K562 (cell line): ENCODE data around the gene SMIM35. TPM values are rescaled to one million over a fixed set of nuclear protein-coding genes. Genes with fewer than 3 reads are reported as not detected.

Experiments
- ATAC-seq: fragments of 200-7000 bp; cut with Tn5 transposase; 3 replicates; pipeline ENCODE4 v1.9.1; 2020; ENCODE audit warnings: moderate library complexity
- BruUV-seq: library from RNA; stranded (reverse); fragments of 400-500 nt; replicated peaks from 2 replicates; lab custom pipeline; 2021; lab: Mats Ljungman, UMichigan
- CTCF ChIA-PET: fragments of 300-600 bp; formaldehyde crosslinking; extraction: SDS; loops from one replicate; lab custom pipeline; 2021; ENCODE audit warnings: low intra/inter-chr PET ratio; lab: Yijun Ruan, JAX
- POLR2A ChIA-PET: fragments of 300-600, 350-650 bp; sonication (Branson Sonifier 250); formaldehyde crosslinking; extraction: SDS; loops from one replicate; lab custom pipeline; 2021; ENCODE audit warnings: antibody characterized with exemption, inconsistent platforms; lab: Yijun Ruan, JAX
- DNase-seq, 4 experiments: peaks; one replicate each; pipeline versions ENCODE4 v3.0.0 to v3.0.0-alpha.2; 2011 to 2018; ENCODE audit warnings: low spot score in 3 of 4, mixed read lengths in 3 of 4; ENCODE audit errors: extremely low read depth in 1 of 4
- FAIRE-seq: peaks from 2 replicates; lab custom pipeline; 2011; peaks lifted over from hg19 to GRCh38; lab: Jason Lieb, UNC
- H2AFZ ChIP-seq: 2 replicates; pipeline ENCODE4 v1.6.0; 2011; ENCODE audit warnings: low read depth, low read length, control low read depth, inconsistent platforms
- H3K27ac ChIP-seq: fragments of 200-600 bp; 3 replicates; pipeline ENCODE4 v1.8.0; 2011; ENCODE audit warnings: low read depth, mild to moderate bottlenecking, control low read depth, inconsistent platforms, low read length, moderate library complexity, mixed read lengths; ENCODE audit errors: extremely low read depth
- H3K27me3 ChIP-seq, 2 experiments: fragments of 300-600 bp in 1 of 2; 2 replicates in 1 of 2; 3 replicates in 1 of 2; pipeline versions ENCODE4 v1.6.0 to v1.8.0; 2011; ENCODE audit warnings: inconsistent platforms in 2 of 2, low read length in 2 of 2, mild to moderate bottlenecking in 1 of 2, mixed read lengths in 1 of 2, moderate library complexity in 1 of 2; ENCODE audit not compliant: control insufficient read depth in 2 of 2, insufficient read depth in 2 of 2
- H3K36me3 ChIP-seq: fragments of 300-600 bp; 3 replicates; pipeline ENCODE4 v1.8.0; 2011; ENCODE audit warnings: mild to moderate bottlenecking, low read length, inconsistent platforms; ENCODE audit not compliant: control insufficient read depth, insufficient read depth
- H3K4me1 ChIP-seq, 2 experiments: fragments of 200-600 bp in 1 of 2; replicated peaks in 1 of 2; 2 replicates in 1 of 2; 3 replicates in 1 of 2; pipeline versions ENCODE4 v1.5.1 to v1.8.0; 2011; ENCODE audit warnings: inconsistent platforms in 2 of 2, low read length in 2 of 2, mild to moderate bottlenecking in 1 of 2, mixed read lengths in 1 of 2, moderate library complexity in 1 of 2; ENCODE audit not compliant: control insufficient read depth in 2 of 2, insufficient read depth in 2 of 2
- H3K4me2 ChIP-seq: 2 replicates; pipeline ENCODE4 v1.6.1; 2011; ENCODE audit warnings: low read length, control low read depth, inconsistent platforms, mixed read lengths; ENCODE audit not compliant: insufficient read depth
- H3K4me3 ChIP-seq: fragments of 200-600 bp; sonication (generic), shearing (Covaris generic); 2 replicates; pipeline ENCODE4 v1.5.1; 2016; ENCODE audit warnings: control low read depth, inconsistent platforms
- H3K79me2 ChIP-seq: fragments of 200-600 bp; 3 replicates; pipeline ENCODE4 v1.8.0; 2011; ENCODE audit warnings: low read length, inconsistent platforms; ENCODE audit not compliant: control insufficient read depth, insufficient read depth
- H3K9ac ChIP-seq, 2 experiments: 2 replicates each; pipeline versions ENCODE4 v1.6.0 to v1.6.1; 2011; ENCODE audit warnings: low read depth in 2 of 2, low read length in 2 of 2, control low read depth in 1 of 2, inconsistent platforms in 1 of 2, mild to moderate bottlenecking in 1 of 2, mixed read lengths in 1 of 2; ENCODE audit not compliant: insufficient read depth in 1 of 2
- H3K9me1 ChIP-seq: one replicate; pipeline ENCODE4 v1.6.0; 2011; ENCODE audit warnings: inconsistent platforms, mild to moderate bottlenecking, low read length, moderate library complexity; ENCODE audit not compliant: control insufficient read depth, insufficient read depth
- H3K9me3 ChIP-seq: replicated peaks from 2 replicates; pipeline ENCODE4 v1.5.1; 2011; ENCODE audit warnings: low read depth, low read length, inconsistent platforms; ENCODE audit not compliant: control insufficient read depth, insufficient read depth
- H4K20me1 ChIP-seq: replicated peaks from 2 replicates; pipeline ENCODE4 v1.6.1; 2011; ENCODE audit warnings: low read length, inconsistent platforms, mixed read lengths; ENCODE audit not compliant: control insufficient read depth, insufficient read depth
- CBFB ChIP-seq: sonication (generic); formaldehyde crosslinking; IDR thresholded peaks from 2 replicates; pipeline ENCODE4 v1.4.0; 2020; ENCODE audit warnings: mild to moderate bottlenecking, missing genetic modification reagents
- CBX5 ChIP-seq: IDR thresholded peaks from 2 replicates; pipeline ENCODE4 v1.6.1; 2014; ENCODE audit warnings: low read depth, borderline replicate concordance
- CTBP1 ChIP-seq: fragments of 450-650 bp; IDR thresholded peaks from 2 replicates; pipeline ENCODE4 v1.6.1; 2016; ENCODE audit warnings: borderline replicate concordance
- FIP1L1 ChIP-seq: fragments of 200-400 bp; formaldehyde crosslinking; IDR thresholded peaks from 2 replicates; pipeline ENCODE4 v1.6.1; 2018; ENCODE audit warnings: mild to moderate bottlenecking, low read depth, low read length; ENCODE audit not compliant: poor library complexity, severe bottlenecking
- KLF6 ChIP-seq: fragments of 250-450 bp; sonication (Bioruptor Pico); IDR thresholded peaks from 2 replicates; pipeline ENCODE4 v1.4.0; 2020; ENCODE audit warnings: mild to moderate bottlenecking, moderate library complexity, borderline replicate concordance
- PCBP2 ChIP-seq: fragments of 200-400 bp; formaldehyde crosslinking; IDR thresholded peaks from 2 replicates; pipeline ENCODE4 v1.6.1; 2018; ENCODE audit warnings: low read length, low read depth, mild to moderate bottlenecking, moderate library complexity; ENCODE audit not compliant: poor library complexity, severe bottlenecking
- POU5F1 ChIP-seq: fragments of 150-350 bp; IDR thresholded peaks from 2 replicates; pipeline ENCODE4 v1.6.1; 2014; ENCODE audit warnings: borderline replicate concordance, low read length, low read depth, mild to moderate bottlenecking; ENCODE audit not compliant: partially characterized antibody
- RUNX1 ChIP-seq: sonication (generic); IDR thresholded peaks from 2 replicates; pipeline ENCODE4 v1.6.1; 2016; ENCODE audit warnings: antibody characterized with exemption, low read depth
- SAFB ChIP-seq: fragments of 200-400 bp; formaldehyde crosslinking; IDR thresholded peaks from 2 replicates; pipeline ENCODE4 v1.6.1; 2017; ENCODE audit warnings: low read depth, low read length, borderline replicate concordance
- SRSF3 ChIP-seq: fragments of 200-400 bp; formaldehyde crosslinking; IDR thresholded peaks from 2 replicates; pipeline ENCODE4 v1.6.1; 2016; ENCODE audit warnings: mild to moderate bottlenecking, low read length, moderate library complexity; ENCODE audit not compliant: insufficient read depth
- ZBTB9 ChIP-seq: fragments of 450-650 bp; formaldehyde crosslinking; IDR thresholded peaks from 2 replicates; pipeline ENCODE4 v1.4.0; 2020; ENCODE audit warnings: mild to moderate bottlenecking, moderate library complexity
- ZNF707 ChIP-seq: fragments of 250-450 bp; sonication (Bioruptor Pico); conservative IDR thresholded peaks from 2 replicates; pipeline ENCODE4 v1.8.0; 2022; ENCODE audit warnings: inconsistent platforms, mild to moderate bottlenecking, moderate library complexity
- WGBS: fragments of 100-300 bp; shearing (Covaris generic); methylation state at CpG from one replicate; pipeline ENCODE4 v1.1.6; 2016; ENCODE audit warnings: low coverage, mixed read lengths; ENCODE audit not compliant: insufficient coverage; ENCODE audit errors: missing lambda C conversion rate; 5-methylcytosine and 5-hydroxymethylcytosine counted together
- in situ Hi-C: fragments of 300-500 bp; cut with MboI; formaldehyde crosslinking; loops from 4 replicates; pipeline ENCODE4 v1.15.0; 2018; ENCODE audit warnings: inconsistent platforms, mixed read lengths
- intact Hi-C: fragments of 100-400 bp; cut with micrococcal nuclease; formaldehyde crosslinking; loops from 2 replicates; pipeline ENCODE4 v1.14.2; 2022
- polyA plus RNA-seq, 8 experiments: library from polyadenylated mRNA; depleted of rRNA in 4 of 8; stranded (reverse) in 5 of 8; unstranded in 3 of 8; fragments of >200 nt; fragmentation: Nextera tagmentation in 2 of 8; fragmentation: Illumina TruSeq in 1 of 8; extraction: Ambion mirVana in 2 of 8; extraction: Trizol in 1 of 8; gene quantifications; 2 replicates each; pipeline versions ENCODE4 v1.2.1 to v1.2.3, GENCODE V29; 2011 to 2014; ENCODE audit warnings: inconsistent platforms in 1 of 8, missing spikeins in 1 of 8
- total RNA-seq, 7 experiments: library from RNA; depleted of rRNA in 6 of 7; stranded (reverse); fragments of >200 nt in 6 of 7; fragmentation: Illumina TruSeq in 2 of 7; extraction: Trizol in 2 of 7; gene quantifications; 2 replicates each; pipeline versions ENCODE4 v1.2.1 to v1.2.3, GENCODE V29; 2011 to 2021; ENCODE audit warnings: low replicate concordance in 1 of 7
- TF ChIP-seq, protein P1 (sequence below), 2 experiments: fragments of 150-350 bp in 1 of 2; IDR thresholded peaks; 2 replicates each; pipeline ENCODE4 v1.6.1; 2012 to 2016; ENCODE audit warnings: low read depth in 2 of 2, low read length in 2 of 2, mild to moderate bottlenecking in 1 of 2, moderate library complexity in 1 of 2
- TF ChIP-seq, protein P2 (sequence below): fragments of 250-450 bp; sonication (Bioruptor Pico); IDR thresholded peaks from 2 replicates; pipeline ENCODE4 v1.4.0; 2020; ENCODE audit warnings: borderline replicate concordance

The SMIM35 gene
- total and polyA plus RNA-seq, 9 of the 15 experiments (the other 6 are each of a cell fraction or from before 2014, with no cell fraction given) = 0.03 TPM; not detected in 7

DNA sequence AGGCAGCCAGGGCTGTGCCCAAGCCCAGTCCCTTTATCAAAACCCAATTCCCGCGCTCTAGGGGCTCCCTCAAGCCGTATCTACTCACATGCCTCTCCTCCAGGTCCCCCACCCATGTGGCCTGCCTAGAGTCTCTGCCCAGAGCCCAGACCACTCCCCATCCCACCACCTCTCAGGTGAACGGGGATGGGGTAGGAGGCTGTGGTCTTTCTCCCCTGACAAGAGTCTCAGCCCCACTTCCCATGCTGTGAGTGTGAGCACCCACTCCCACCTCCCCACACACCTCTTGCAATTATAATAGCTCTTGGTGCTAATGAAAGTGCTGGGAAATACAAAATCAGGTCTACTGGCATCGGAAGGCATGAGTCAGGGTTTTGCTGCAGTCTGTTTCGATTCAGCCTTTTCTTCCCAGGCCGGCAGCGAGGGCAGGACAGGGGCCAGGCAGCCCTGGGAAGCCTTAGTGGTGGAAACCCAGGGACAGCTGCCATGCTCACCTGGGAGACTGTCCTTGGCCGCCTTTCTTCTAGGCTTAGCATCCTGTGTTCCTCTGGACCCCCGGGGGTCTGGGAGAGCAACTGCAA is 26.6 kb downstream of the SMIM35 start:
- no peaks in the 10 kb centered on the region for H3K9me1 ChIP-seq
- H3K4me3 ChIP-seq = no peak overlapping the region
- FAIRE-seq (no peak), DNase-seq (no peak), ATAC-seq (no peak)
- CTCF ChIA-PET = interaction anchor here (0.7 kb wide), 1 partner anchor 628 kb away, joined by 3 read pairs; no protein-coding TSS in a partner anchor
- in situ Hi-C loops = no loop called here
- H3K9ac ChIP-seq = 0 out of 4 replicates have a peak overlapping the region, but pooled peaks of 1 of the 2 experiments have one; percentile 18
- H2AFZ ChIP-seq = no peak overlapping the region
- no peaks in the 10 kb centered on the region for H3K79me2 ChIP-seq
- no peaks in the 10 kb centered on the region for H3K9me3 ChIP-seq
- H3K4me2 ChIP-seq = no peak overlapping the region
- WGBS = 26% methylated on average over 10 of the region's 10 CpGs
- H3K36me3 ChIP-seq = no peaks in the 10 kb centered on the region
- peaks cover 7 to 23% of the 10 kb centered on the region in 2 experiments for H3K4me1 ChIP-seq
- H4K20me1 ChIP-seq = no peaks in the 10 kb centered on the region
- BruUV-seq = no TSS peak
- H3K27ac ChIP-seq = no peak overlapping the region
- intact Hi-C loops = no loop called here
- peaks cover 17 to 44% of the 10 kb centered on the region in 2 experiments; a peak in 4 of 5 replicates for H3K27me3 ChIP-seq
- POLR2A ChIA-PET = interaction anchor here (0.6 to 2.7 kb wide), 3 partner anchors 20 to 245 kb away, joined by 3 to 8 read pairs (median 3); no protein-coding TSS in a partner anchor
- TF ChIP-seq SRSF3 (no peak), CTBP1 (no peak), ZNF707 (CRISPR knock-in tag) (no peak), RUNX1 (no peak), SAFB (no peak), KLF6 (CRISPR knock-in tag) (no peak), PCBP2 (no peak), CBX5 (no peak), CBFB (no peak), ZBTB9 (CRISPR knock-in tag) (no peak), FIP1L1 (no peak), POU5F1 (no peak)
- TF ChIP-seq, protein P1, sequence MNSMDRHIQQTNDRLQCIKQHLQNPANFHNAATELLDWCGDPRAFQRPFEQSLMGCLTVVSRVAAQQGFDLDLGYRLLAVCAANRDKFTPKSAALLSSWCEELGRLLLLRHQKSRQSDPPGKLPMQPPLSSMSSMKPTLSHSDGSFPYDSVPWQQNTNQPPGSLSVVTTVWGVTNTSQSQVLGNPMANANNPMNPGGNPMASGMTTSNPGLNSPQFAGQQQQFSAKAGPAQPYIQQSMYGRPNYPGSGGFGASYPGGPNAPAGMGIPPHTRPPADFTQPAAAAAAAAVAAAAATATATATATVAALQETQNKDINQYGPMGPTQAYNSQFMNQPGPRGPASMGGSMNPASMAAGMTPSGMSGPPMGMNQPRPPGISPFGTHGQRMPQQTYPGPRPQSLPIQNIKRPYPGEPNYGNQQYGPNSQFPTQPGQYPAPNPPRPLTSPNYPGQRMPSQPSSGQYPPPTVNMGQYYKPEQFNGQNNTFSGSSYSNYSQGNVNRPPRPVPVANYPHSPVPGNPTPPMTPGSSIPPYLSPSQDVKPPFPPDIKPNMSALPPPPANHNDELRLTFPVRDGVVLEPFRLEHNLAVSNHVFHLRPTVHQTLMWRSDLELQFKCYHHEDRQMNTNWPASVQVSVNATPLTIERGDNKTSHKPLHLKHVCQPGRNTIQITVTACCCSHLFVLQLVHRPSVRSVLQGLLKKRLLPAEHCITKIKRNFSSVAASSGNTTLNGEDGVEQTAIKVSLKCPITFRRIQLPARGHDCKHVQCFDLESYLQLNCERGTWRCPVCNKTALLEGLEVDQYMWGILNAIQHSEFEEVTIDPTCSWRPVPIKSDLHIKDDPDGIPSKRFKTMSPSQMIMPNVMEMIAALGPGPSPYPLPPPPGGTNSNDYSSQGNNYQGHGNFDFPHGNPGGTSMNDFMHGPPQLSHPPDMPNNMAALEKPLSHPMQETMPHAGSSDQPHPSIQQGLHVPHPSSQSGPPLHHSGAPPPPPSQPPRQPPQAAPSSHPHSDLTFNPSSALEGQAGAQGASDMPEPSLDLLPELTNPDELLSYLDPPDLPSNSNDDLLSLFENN (IDR thresholded peaks at IDR 0.05; ENCODE audit: low read depth in 2 of 2, low read length in 2 of 2) = no peak
- TF ChIP-seq, protein P2, sequence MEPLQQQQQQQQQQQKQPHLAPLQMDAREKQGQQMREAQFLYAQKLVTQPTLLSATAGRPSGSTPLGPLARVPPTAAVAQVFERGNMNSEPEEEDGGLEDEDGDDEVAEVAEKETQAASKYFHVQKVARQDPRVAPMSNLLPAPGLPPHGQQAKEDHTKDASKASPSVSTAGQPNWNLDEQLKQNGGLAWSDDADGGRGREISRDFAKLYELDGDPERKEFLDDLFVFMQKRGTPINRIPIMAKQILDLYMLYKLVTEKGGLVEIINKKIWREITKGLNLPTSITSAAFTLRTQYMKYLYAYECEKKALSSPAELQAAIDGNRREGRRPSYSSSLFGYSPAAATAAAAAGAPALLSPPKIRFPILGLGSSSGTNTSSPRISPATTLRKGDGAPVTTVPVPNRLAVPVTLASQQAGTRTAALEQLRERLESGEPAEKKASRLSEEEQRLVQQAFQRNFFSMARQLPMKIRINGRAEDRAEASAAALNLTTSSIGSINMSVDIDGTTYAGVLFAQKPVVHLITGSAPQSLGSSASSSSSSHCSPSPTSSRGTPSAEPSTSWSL (CRISPR knock-in tag) = no peak
